GDM1 (cell line): ENCODE results near the gene EYS.

Experiments
- DNase-seq: peaks from one replicate; lab custom pipeline; 2025; lab: John Stamatoyannopoulos, UW

EYS gene

DNA sequence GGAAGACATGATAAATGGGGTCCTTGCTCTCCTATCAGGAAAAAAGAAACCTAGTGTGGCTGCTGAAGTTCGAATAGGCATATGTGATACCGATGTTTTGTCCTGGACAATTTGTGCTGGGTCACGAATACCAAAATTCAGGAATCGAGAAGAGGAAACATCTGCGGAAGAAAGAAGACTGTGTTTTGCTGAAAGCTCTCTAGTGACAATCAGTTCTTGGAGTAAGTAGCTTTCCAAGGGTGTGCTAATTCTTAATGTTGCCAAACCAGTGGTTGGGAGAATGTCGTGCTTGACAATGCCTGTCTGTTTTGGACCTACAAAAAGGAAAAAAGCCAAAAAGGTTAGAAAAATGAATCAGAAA is 1115.4 kb downstream of the EYS start:
- no peak for DNase-seq

DNA sequence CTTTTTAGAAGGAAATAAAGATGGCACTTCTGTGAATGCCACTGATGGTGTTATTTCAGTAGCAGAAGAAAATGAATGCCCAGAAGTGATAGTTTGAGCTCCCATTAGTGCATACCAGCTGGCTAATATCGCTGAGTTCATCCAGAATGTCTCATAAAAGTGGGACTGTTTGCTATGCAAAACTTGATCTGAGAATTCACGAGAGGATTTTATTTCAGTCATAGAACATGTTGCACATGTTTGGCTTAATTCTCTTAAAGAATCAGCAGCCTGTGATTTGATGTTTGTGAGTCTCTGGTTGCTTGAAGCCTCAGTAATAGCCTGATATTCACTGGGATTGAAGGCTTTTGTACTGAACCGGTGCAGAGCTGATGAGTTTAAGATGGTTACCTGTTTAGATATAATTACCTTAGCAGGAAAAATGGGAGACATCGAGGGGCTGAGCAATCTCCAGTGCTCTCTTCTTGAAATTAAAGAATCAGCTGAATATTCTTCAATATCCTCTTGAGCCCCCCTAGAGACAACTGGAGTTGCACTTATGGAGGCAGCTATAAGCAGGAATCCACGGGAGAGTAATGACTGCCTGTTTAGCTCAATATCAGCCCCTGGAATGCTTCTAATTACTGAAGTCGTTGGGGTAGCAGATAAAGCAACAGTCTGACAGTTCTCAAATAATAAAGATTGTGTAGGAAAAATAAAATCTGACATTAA is 1115.9 kb downstream of the EYS start:
- no peak for DNase-seq

DNA sequence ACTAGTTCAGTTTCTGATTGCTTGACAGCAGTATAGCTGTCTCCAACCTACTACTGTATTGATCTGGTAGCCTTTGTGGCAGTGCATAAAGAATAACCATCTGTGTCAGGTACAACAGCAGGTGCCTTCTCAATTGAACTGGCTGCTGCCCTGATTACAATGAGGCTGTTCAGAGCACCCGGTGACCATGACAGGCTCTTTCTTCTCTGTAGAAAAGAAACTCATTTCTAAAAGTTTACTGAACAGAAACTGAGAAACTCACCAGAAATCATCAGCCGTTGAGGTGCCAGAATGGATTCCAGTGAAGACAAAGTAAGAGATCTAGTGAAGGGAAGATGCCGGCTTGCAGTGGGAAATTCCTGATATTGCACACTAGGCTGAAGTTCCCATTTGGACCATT is 1117.1 kb downstream of the EYS start:
- no peak for DNase-seq

DNA sequence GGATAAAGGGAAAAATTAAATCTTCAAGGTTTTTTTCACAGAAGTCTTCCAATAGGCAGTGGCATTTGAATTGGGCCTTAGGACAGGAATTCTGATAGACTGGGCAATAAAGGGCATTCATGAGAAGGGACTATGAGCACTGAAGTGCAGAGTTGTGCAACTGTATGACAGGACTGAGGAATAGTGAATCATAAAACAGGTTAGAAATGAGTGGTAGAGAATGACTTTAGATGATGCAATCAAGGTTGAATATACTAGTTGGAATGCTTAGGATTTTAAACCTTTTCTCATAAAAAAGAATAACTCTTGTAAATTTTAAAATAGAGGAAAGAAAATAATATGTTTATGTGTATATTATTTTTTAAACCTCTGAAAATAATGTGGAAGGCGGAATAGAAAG is 1126.7 kb downstream of the EYS start:
- DNase-seq, result no peak

DNA sequence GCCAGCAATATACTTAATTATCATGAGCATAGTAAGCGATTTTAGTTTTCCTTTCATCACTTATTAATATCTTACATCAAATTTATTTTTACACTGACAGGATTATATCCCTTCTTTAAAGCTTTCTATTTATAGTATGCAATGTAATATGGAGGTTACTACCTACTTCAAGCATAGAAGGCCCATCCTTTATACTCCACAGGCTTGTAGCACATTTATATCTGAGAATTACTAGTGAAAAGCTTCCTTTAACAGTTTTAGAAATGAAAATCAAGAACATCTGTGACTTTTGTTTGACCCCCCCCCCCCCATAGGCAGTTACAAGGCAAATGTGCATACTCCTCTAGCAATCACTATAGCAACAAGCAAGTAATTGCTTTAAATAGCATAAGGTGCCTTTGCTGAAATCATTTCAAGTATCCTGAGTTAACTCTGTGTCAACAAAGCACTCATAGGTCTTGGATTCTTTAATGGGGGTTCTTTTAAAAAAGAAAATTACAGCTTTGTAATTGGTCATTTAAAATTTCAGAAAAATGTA is 1153.7 kb downstream of the EYS start:
- no peak for DNase-seq

DNA sequence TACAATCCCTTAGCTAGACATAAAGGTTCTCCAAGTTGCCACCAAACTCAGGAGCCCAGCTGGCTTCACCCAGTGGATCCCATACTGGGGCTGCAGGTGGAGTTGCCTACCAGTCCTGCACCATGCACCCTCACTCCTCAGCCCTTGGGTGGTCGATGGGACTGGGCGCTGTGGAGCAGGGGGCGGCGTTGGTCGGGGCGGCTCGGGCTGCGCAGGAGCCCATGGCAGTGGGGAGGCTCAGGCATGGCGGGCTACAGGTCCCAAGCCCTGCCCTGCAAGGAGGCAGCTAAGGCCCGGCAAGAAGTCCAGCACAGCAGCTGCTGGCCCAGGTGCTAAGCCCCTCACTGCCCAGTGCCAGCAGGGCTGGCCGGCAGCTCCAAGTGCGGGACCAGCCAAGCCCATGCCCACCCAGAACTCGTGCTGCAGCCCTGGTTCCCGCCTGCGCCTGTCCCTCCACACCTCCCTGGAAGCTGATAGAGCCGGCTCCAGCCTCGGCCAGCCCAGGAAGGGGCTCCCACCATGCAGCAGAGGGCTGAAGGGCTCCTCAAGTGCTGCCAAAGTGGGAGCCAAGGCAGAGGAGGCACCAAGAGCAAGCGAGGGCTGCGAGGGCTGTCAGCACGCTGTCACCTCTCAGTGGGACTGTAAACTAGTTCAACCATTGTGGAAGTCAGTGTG is 1159.3 kb downstream of the EYS start:
- no peak for DNase-seq

DNA sequence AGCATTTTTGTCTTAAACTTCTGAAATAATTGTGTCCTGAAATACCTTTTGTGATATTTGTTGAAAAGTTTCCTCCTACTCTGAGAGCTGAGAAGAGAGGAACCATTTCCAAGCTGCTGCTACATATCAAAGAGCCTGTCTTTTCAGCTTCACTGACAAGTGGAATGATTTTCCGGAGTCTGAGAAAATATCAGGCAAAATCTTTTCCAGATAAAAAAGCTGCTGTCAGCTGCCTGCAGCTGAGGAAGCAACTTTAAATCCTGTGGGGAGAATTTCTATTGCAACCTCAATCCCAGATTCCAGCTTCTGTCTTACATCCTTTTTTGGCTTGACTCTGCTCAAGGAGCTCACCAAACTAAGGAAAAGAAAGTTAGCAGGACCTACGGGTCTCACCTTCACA is 1167.1 kb downstream of the EYS start:
- DNase-seq, result no peak

DNA sequence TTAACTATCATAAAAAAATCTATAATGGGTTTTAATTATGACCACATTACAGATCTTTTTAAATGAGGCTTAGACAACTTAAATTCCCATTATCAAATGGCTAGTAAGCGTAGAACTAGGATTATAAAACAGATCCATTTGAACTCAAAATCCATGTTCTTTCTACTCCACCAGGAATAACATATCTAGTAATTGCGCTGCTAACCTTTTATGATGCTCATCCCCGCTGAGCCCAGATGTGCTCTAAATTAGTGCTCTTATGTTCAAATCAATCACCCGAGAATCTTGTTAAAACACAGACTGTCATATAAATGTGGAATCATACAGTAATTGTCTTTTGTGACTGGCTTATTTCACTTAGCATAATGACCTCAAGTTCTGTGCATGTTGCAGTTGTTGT is 1168.3 kb downstream of the EYS start:
- DNase-seq, result no peak

DNA sequence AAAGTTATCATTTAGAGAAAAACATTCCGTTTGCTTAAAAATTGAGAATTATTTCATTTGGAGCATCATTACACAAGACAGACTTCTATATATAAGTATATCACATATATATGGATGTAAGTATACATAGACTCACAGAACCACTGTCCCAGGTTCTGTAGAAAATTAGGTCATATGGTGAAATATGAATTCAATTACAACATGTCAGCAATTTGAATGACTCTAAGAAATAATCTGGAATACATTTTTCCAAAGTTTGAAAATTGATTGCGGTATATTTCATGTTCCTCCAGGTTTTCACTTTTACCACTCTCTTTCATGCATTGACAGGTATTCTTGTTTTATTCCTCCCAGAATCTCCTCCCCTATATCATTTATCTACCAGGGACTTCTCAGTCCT is 1179.1 kb downstream of the EYS start:
- DNase-seq, result no peak

DNA sequence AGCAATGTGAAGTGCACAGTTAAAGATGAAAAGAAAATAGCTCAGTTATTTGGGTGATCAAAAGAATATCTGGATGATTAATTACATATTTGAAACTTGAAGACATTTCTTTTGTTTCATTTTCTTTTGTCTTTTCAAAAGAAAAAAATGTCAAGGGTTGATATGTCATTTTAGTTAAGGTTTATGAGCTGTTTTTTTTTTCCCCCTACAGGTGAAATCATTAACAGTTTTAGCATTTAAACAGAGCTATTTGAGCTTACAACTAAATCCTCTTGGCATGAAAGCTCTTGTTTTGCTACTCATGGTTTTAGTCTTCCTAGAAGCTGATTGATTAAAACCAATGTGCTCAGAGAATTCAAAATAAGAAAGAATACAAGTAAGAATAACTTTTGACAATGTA is 1184.2 kb downstream of the EYS start:
- no peak for DNase-seq

DNA sequence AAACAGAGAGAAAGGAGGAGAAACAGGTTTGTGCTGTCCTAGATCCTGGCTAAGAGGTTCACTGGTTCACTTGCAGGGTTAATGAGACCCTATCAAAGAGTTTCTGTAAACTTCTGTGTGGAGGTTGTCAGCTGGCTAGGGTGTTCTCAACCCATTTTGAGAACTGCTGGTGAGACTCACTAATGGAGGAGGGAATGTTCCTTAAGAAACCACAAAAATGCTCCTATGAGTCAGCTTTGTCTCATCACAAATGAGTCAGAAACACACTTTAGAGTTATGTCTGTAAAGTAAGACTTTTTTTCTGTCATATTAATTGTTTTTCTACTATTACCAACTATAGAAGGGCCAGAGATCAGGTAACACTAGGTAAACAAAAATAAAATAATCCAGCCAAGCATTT is 1187.0 kb downstream of the EYS start:
- no peak for DNase-seq

DNA sequence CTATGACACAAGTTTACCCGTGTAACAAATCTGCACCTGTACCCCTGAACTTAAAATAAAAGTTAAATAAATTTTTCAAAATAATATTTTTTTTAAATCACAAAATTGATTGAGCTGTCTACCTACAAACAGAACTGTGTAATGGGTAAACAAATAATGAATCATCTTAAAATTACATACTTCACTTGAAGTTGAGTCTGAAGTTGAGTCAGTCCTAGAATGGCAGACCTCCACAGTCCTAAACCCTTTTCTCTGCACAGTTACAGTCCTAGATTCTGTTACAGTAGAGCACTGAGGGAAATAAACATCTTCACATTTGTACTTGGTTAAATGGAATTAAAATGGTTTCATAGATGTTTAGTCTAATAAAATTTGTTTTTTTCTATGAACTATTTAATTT is 1190.6 kb downstream of the EYS start:
- DNase-seq, result no peak

DNA sequence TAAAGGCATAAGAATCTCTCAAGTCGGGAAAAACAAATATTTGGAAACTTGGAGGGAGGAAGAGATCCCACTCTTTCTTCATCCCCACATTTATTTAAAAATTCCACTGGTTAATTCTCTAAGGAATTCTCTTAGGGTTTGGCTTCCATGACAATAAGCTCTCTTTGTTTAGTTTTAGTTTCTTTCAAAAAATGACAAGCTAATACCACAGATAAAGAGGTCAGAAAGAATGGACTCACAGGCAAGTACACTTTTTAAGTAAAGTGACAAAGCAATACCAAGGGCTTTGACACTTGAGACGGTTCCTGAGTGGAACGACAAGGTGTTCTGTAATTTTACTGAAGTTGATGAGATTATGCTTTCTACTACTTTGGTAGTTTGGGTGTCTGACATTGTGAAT is 1199.4 kb downstream of the EYS start:
- DNase-seq, result no peak

DNA sequence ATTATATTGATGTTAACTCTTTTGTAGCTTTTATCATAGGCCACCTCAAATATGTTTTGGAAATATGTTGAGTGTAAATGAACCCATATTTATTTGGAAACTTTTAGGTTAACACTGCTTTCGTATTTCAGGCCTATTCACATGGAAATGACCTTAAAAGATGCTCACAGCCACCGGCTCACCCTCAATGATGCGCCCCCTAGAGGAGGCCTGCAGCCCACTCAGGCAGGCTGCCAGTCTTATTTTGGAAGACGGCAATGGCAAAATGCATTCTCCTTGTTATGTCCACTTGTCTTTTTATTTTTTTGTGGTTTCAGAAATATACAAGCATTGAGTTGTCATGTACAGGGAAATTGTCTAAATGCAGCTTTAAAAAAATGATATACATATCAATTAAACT is 1201.7 kb downstream of the EYS start:
- DNase-seq, result peak; percentile 9

DNA sequence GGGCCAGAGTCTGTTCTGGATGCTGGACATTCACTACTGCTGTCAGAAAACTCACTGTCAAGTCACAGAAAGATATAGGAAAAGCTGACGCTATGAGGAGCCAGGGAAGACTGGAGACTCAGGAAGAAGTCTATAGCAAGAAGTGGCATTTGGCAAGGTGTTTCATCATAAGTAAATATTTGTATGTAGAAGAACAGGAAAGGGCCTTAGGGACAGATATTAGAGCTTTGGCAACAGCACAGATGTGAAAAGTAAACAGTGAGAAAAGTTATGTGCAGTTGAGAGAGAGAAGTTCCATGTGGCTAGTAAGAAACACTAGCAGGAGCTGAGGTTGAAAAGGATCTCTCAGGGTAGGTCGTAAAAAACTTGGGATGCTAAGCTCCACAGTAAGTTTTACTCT is 1202.5 kb downstream of the EYS start:
- no peak for DNase-seq

DNA sequence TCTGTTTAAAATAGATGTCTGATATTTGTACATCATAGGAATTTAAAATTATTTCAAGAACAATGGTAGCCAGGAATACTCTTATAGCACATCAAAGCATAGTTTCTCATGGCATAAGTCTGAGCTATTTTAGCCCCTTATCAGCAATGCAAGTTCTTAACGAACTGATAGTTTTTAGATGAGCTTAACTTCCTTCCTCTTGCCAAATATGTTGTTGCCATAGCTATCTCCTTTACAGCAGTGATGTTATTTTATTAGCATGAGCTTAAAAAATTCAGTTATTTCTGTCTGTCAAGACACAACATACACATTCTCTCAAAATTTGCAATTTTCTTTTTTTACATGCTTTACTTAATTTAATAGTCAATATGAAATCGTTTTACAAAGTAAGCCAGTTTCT is 1204.2 kb downstream of the EYS start:
- DNase-seq, result no peak

DNA sequence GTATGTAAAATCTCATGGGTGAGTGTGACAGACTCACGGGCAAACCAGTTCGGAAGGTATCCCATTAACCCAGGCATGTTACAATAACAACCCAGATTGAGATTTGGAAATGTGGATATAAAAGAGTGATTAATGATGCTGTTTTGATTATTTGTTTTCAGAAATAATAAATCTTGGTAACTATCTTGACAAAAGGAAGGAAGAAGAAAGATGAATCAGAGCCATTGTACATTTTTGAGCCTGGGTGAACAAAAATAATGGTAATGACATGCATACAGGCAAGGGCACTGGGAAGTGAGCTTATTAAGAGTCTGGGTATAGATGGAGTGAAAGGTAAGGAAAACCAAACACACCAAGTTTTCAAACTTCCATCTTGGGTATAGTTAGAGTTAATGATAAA is 1209.4 kb downstream of the EYS start:
- DNase-seq, result no peak

DNA sequence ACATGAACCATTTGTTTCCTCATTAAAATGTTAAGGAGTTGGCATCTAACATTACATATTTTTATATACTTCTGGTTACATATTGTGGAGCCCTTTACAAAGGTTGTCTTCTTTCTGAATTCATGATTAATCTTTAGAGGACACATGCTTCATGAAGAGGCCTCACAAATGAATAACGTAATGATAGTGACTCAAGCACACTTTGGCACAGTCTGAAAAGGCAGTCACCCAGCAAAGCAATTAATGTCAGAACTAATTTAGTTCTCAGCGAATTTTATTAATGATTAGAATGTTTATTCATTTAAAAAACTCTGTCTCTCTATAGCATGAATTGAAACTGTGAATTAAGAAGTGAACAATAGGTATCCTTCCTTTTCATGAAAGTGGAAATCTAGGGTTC is 1217.3 kb downstream of the EYS start:
- no peak for DNase-seq

DNA sequence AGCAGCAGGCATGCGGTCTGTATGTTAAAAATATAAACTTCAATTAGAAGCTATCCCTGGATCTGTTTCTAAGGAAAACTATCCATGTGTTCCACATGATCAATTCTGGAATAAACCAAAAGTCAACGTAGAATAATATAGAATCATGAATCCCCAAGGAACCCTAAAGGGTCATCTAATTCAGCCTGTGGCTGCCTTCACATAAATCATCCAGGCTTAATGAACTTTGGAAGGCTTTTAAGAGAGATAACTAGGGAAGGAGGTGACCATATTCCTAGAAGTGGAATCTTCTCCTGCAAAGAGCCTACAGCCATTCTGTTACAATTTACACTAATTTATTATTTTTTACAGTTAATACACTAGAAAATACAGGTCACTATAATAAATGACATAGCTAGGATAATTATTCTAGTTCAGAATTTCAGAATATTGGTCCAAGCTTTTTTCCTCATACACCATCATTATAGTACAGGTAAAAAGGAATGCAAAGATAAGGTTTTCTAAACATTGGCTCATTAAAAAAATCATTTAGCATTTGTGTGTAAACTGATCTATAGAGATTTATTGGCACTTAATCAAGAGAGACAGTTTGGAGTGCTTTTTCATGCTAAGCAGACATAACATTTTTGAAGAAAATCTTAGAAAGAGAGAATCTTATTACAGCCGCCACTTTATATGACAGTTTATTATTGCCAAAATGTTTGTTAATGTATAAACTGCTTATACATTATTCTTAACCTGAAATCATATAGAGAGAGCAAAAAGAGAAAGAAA is 1220.3 kb downstream of the EYS start:
- DNase-seq, result no peak

DNA sequence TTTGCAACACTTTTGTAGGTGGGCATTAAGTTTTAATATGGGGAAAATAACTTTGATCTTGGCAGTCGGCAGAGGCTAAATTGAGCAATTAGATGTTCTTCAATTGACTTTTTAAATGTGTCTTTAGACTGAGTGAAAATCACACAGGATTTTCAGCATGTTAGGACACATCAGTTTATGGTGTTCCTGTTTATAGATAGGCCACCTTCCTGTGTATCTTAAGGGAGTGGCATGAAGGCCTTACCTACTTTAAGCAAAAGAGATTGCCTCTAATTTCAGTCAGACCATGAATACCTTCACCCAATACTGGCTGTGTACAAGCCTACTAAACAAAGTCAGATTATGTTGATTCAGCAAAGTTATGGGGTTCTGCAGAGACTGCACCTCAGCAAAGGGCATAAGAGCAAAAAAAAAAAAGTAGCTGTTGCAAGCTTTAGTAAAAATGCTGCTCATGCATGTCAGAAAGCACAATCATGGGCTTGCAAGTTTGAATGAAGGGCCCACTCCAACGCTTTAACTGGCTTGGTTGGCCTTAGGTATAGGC is 1223.0 kb downstream of the EYS start:
- DNase-seq, result no peak

DNA sequence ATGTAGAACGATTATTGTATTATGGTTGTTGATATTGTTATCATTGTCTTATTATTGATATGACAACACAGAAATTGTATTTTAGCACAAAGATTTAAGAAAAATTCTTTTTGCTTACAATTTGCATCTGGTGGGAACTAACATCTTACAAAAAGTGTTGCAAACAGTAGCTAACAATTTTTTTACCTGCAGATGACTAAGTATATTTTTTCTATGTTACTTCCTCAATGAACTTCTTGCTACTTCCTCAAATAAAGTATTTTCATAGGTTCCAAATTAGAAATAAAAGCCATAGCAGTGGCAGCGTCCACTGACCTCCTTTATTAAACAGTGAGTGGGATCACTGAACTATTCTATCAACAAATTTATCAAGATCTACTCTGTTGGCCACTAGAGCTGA is 1224.4 kb downstream of the EYS start:
- DNase-seq, result no peak

DNA sequence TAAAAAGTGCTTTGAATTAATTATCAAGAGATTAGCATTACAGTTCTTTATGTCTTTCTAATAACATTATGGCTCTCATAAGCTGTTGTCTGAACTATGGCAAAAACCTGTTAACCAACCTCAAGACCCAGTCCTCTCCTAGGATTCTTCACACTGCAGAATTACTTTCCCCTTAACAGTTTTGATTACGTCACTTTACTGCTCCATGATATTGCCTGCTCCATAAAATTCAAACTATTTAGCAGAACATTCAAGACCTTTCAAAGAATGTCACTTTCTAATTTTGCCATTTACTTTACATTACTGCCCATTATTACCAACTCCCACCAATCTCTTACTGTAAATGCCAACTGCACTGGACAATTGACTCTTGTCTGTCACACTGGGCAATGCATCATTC is 1227.9 kb downstream of the EYS start:
- DNase-seq, result no peak

DNA sequence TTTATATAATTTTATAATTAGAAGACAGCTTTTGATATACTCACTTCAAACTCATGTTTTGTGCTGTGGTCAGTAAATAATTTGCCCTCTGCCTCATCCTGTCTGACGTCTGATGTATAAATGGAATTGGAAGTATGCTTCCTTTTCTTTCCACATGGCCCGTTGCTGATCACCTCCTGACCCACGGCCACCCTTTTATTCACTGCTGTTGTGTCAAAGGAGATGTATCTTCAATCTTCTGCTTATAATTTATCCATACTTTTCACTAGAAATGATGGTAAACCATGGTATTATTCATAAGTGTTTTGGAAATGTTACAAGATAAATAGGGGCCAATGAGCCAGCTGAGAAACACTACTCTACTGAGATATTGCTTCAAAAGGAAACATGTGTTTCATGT is 1229.6 kb downstream of the EYS start:
- no peak for DNase-seq
